Keratinocyte (primary cell): ENCODE data around the gene ETFB.

Experiments used
- CTCF ChIP-seq, 3 experiments: IDR thresholded peaks in 1 of 3; conservative IDR thresholded peaks in 1 of 3; optimal IDR thresholded peaks in 1 of 3; 2 replicates in 2 of 3; 3 replicates in 1 of 3; pipeline versions ENCODE3 to v1.5.1; 2011; ENCODE audit warnings: low read length in 3 of 3, mild to moderate bottlenecking in 3 of 3, moderate library complexity in 2 of 3, control low read depth in 1 of 3, inconsistent platforms in 1 of 3; ENCODE audit not compliant: insufficient read depth in 2 of 3; ENCODE audit errors: extremely low read depth in 1 of 3
- EZH2 ChIP-seq: IDR thresholded peaks from one replicate; pipeline ENCODE4 v1.6.1; 2012; ENCODE audit warnings: inconsistent platforms, mild to moderate bottlenecking, low read length, moderate library complexity

DNA sequence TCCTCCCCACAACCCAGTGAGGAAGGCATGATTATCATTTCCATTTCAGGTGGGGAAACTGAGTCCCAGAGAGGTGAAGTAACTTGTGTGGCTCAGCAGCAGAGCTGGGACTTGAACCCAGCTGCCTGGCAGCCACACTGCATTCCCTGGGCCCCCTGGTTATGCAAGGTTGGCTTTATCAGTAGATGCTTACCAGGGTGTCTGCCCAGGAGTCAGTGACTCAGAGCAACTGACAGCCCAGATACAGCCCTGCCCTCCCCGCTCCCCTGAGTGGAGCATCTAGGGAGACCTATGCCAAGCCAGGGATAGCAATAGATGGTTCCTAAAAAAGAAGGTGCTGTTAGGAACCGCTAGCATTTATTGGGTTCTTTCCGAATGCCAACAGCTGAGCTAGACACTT, 48.8 kb downstream of the ETFB start:
- TF ChIP-seq CTCF (optimal IDR thresholded peaks at IDR 0.05 in 1 of 3, IDR thresholded peaks at IDR 0.05 in 1 of 3, conservative IDR thresholded peaks at IDR 0.05 in 1 of 3; ENCODE audit: extremely low read depth in 1 of 3, insufficient read depth in 2 of 3, low read length in 3 of 3) (no peak), EZH2 (no peak)
